Type B pancreatic cell (in vitro differentiated cells): ENCODE measurements around the gene CYBA. TPM values are rescaled to one million over a fixed set of nuclear protein-coding genes. Genes with fewer than 3 reads are reported as not detected.

ENCODE experiments used
- DNase-seq: peaks from one replicate; pipeline ENCODE4 v3.0.0; 2021; ENCODE audit warnings: mixed read lengths; ENCODE audit not compliant: unreplicated experiment; ENCODE audit errors: extremely low spot score
- H3K27ac Mint-ChIP-seq: 2 replicates; pipeline ENCODE4 v1.8.0; 2021; ENCODE audit warnings: mild to moderate bottlenecking, mixed read lengths
- H3K27me3 Mint-ChIP-seq: 2 replicates; pipeline ENCODE4 v1.8.0; 2021; ENCODE audit warnings: mixed read lengths
- H3K36me3 Mint-ChIP-seq: 2 replicates; pipeline ENCODE4 v1.8.0; 2021; ENCODE audit warnings: mixed read lengths
- H3K4me1 Mint-ChIP-seq: one replicate; pipeline ENCODE4 v1.8.0; 2021; ENCODE audit warnings: mixed read lengths; ENCODE audit not compliant: unreplicated experiment
- H3K4me3 Mint-ChIP-seq: 2 replicates; pipeline ENCODE4 v1.8.0; 2021; ENCODE audit warnings: mild to moderate bottlenecking, mixed read lengths
- H3K9me3 Mint-ChIP-seq: 2 replicates; pipeline ENCODE4 v1.8.0; 2021; ENCODE audit warnings: mixed read lengths
- total RNA-seq: library from RNA; stranded (reverse); gene quantifications from 2 replicates; pipeline ENCODE4 v1.2.1, GENCODE V29; 2021; ENCODE audit warnings: low replicate concordance
- TF ChIP-seq, protein P1 (sequence below): fragments of 200-600 bp; sonication (generic); conservative IDR thresholded peaks from 2 replicates; pipeline ENCODE4 v1.5.0; 2021; ENCODE audit warnings: antibody characterized with exemption, mild to moderate bottlenecking

The CYBA gene
- total RNA-seq, 1 donor from 2014 or later: 120 TPM

DNA sequence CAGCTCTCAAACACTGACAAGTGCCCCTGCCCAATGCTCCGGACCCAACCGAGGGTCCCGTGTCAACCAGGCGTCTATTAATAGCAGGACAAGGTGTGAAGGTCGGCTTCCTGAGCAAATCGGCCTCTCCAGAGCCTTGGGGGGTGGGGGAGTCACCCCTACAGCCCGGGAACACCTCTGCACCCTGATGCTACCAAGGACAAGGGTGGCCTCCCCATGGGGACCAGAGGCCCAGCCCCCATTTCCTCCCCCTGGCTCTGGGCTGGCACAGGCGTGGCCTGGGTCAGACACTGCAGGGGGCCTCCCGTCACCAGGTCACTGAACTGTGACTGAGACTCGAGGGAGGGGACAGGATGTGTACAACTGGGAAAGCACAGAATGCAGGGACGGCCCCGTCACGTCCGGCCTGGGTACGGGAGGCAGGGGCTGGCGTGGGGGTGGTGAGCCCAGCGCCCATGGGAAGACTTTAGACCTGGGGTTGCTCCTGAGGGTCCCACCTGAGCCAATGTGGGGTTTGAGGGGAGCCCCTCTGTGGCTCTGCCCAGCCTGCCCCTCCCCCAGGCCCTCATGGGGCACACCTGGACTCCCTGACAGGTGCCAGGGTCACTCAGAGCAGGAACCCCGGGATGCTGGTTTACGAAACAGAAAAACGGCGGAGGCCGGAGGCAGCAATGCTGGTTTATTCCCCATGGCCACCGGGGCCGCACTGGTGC lies 579 bp upstream of the CYBA start:
- H3K27me3 Mint-ChIP-seq: no peaks in the 10 kb centered on the region
- peaks cover 5% of the 10 kb centered on the region for H3K4me1 Mint-ChIP-seq
- H3K27ac Mint-ChIP-seq: peak overlapping the region; percentile 16
- no peak for DNase-seq
- TF ChIP-seq, protein P1, sequence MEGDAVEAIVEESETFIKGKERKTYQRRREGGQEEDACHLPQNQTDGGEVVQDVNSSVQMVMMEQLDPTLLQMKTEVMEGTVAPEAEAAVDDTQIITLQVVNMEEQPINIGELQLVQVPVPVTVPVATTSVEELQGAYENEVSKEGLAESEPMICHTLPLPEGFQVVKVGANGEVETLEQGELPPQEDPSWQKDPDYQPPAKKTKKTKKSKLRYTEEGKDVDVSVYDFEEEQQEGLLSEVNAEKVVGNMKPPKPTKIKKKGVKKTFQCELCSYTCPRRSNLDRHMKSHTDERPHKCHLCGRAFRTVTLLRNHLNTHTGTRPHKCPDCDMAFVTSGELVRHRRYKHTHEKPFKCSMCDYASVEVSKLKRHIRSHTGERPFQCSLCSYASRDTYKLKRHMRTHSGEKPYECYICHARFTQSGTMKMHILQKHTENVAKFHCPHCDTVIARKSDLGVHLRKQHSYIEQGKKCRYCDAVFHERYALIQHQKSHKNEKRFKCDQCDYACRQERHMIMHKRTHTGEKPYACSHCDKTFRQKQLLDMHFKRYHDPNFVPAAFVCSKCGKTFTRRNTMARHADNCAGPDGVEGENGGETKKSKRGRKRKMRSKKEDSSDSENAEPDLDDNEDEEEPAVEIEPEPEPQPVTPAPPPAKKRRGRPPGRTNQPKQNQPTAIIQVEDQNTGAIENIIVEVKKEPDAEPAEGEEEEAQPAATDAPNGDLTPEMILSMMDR: no peak
- H3K36me3 Mint-ChIP-seq: no peaks in the 10 kb centered on the region
- peak overlapping the region; percentile 83 for H3K4me3 Mint-ChIP-seq
- H3K9me3 Mint-ChIP-seq: no peaks in the 10 kb centered on the region

DNA sequence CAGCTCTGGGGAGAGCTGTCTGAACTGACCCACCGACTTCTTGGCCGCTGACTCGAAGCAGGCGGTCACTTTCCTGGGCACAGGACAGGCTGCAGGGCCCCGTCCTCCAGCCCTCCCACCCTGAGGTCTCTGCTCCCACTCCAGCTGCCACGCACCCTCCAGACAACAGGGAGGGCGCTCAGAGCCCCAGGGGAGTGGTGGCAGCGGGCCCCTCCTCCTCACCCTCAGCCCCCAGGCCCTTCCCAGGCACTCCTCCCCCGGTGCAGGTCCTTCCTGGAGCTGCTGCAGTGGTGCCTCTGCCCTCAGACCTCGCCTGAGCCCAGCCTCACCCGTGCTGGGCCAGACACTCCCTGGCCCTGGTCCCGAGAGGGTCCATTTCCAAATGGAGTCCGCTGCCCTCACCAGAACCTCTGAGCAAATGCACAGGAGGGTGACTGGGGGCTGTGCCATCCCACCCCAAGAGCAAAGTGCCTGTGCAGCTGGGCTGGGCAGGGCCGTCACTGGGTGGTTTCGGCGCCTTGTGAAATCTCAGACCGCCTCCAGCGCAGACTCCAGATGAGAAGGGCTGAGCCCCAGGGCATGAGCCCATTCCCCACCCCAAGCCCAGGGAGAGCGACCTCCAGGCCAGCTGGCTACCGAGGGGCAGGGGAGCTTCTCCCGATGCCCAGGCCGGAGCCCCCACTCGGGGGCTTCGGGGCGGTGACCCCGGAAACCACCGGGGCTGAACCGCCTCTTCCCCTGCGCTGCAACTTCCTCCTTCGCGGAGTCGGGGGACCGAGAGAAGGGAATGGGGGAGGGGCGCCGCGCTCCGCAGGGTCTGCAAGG lies 717 bp downstream of the CYBA start:
- peaks cover 7% of the 10 kb centered on the region for H3K4me1 Mint-ChIP-seq
- no peak for DNase-seq
- H3K27ac Mint-ChIP-seq: peak overlapping the region; percentile 41

DNA sequence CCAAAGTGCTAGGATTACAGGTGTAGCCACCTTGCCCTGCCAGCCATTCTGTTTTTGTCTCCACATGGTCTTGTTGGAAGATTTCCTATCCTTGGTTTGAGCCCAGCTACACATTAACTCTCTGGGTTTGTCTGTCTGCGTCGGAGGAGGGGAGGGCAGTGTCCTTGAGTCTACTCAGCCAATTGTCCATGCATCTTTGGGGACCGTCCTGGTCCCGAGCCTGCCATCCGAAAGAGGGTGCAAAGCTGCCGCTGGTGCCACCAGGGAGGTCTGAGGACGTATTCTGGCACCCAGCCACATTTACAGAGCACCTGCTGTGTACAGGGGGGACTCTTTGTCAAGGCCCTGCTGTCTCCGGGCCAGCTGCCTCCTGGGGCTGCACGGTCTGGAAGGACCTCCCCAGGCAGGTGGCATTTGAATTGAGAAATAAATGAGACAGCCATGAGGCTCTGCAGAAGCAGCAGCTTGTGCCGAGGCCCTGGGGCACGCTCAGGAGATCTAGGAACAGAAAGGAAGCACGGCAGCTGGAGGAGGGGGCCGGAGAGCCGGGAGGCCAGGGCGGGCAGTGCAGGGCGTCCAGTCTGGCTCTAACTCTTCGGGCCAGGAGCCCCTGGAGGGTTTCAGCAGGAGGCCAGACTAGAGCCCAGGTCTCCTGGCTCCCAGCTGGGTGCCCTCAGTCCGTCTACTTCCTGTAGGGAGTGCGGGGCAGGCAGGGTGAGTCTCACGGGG lies 1.5 kb downstream of the CYBA start:
- TF ChIP-seq, protein P1: no peak
- no peaks in the 10 kb centered on the region for H3K27me3 Mint-ChIP-seq
- H3K9me3 Mint-ChIP-seq: no peaks in the 10 kb centered on the region
- DNase-seq: no peak
- peaks cover 9% of the 10 kb centered on the region for H3K4me1 Mint-ChIP-seq
- H3K27ac Mint-ChIP-seq: peak overlapping the region; percentile 66
- H3K4me3 Mint-ChIP-seq: peak overlapping the region; percentile 87
- H3K36me3 Mint-ChIP-seq: no peaks in the 10 kb centered on the region

More for the DNA sequence above, 717 bp downstream of the CYBA start:
- Mint-ChIP-seq H3K4me3 (peak overlapping the region; percentile 87), H3K36me3 (no peaks in the 10 kb centered on the region), H3K27me3 (no peaks in the 10 kb centered on the region), H3K9me3 (no peaks in the 10 kb centered on the region)
- TF ChIP-seq, protein P1: no peak

DNA sequence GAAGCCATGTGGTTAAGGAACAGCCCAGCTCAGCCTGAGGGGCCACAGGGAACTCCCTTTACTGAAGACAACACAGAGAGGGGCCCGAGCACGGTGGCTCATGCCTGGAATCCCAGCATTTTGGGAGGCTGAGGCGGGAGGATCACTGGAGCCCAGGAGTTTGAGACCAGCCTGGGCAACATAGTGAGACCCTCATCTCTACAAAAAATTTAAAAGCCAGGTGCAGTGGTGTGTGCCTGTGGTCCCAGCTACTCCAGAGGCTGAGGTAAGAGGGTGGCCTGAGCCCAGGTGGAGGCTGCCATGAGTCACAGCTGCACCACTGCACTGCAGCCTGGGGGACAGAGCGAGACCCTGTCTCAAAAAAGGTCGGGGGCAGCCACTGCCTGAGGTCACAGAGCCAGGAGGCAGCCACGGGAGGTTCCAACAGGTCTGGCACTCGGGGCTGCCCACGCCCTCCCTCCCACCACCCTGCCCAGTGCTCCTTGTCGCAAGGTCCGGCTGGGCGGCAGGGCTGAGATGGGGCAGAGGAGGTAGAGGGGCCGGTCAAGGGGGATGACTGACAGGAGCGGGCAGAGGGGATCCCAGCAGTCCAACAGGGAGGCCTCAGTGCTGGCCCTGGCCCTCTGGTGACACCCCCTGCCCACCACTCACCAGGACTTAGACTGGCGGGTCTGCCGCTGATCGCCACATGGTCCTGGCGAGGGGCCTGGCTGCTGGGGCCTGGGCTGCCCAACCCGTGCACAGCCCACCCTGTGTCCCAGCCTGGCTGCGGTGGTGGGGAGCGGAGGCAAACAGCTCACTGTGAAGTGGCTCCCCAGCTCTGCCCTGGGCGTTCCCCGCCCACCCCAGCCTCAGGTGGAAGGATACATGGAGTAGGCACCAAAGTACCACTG lies 3.4 kb downstream of the CYBA start:
- Mint-ChIP-seq H3K4me1 (peaks cover 9% of the 10 kb centered on the region), H3K9me3 (no peaks in the 10 kb centered on the region), H3K36me3 (no peaks in the 10 kb centered on the region), H3K27ac (no peak overlapping the region), H3K27me3 (no peaks in the 10 kb centered on the region), H3K4me3 (no peak overlapping the region)
- TF ChIP-seq, protein P1: no peak
- no peak for DNase-seq
